HG02759 (cell line): ENCODE results near the gene SIL1.

Source experiments
- ATAC-seq: cut with Tn5 transposase; IDR thresholded peaks from one replicate; pipeline ENCODE4 v1.9.1; 2021; ENCODE audit warnings: mild to moderate bottlenecking, moderate library complexity; ENCODE audit not compliant: unreplicated experiment

The SIL1 gene

GRCh38 chr5:138986186-138986800 is 211.9 kb downstream of the SIL1 start:
- ATAC-seq: no peak

GRCh38 chr5:138985683-138986082 is 212.5 kb downstream of the SIL1 start:
- no peak for ATAC-seq

- no peak for ATAC-seq
These were observed 212.9 kb downstream of the SIL1 start for GRCh38 chr5:138985256-138985655.

GRCh38 chr5:138983984-138984383 is 214.2 kb downstream of the SIL1 start:
- no peak for ATAC-seq

GRCh38 chr5:138981586-138981985 is 216.6 kb downstream of the SIL1 start:
- ATAC-seq: no peak

GRCh38 chr5:138981131-138981530 is 217.0 kb downstream of the SIL1 start:
- no peak for ATAC-seq

GRCh38 chr5:138980441-138980840 is 217.7 kb downstream of the SIL1 start:
- no peak for ATAC-seq

GRCh38 chr5:138979684-138980280 is 218.4 kb downstream of the SIL1 start:
- no peak for ATAC-seq

GRCh38 chr5:138978581-138978980 is 219.6 kb downstream of the SIL1 start:
- no peak for ATAC-seq

GRCh38 chr5:138978080-138978479 is 220.1 kb downstream of the SIL1 start:
- ATAC-seq: no peak

GRCh38 chr5:138975098-138975847 is 222.9 kb downstream of the SIL1 start:
- no peak for ATAC-seq

GRCh38 chr5:138974227-138975063 is 223.7 kb downstream of the SIL1 start:
- ATAC-seq: no peak

- ATAC-seq: no peak
These were observed 225.3 kb downstream of the SIL1 start for GRCh38 chr5:138972836-138973235.

GRCh38 chr5:138972230-138972629 is 225.9 kb downstream of the SIL1 start:
- ATAC-seq: no peak

- no peak for ATAC-seq
These were observed 228.7 kb downstream of the SIL1 start for GRCh38 chr5:138969323-138970002.

GRCh38 chr5:138968601-138969000 is 229.6 kb downstream of the SIL1 start:
- no peak for ATAC-seq

- no peak for ATAC-seq
These were observed 230.2 kb downstream of the SIL1 start for GRCh38 chr5:138967791-138968448.

- no peak for ATAC-seq
These were observed 231.8 kb downstream of the SIL1 start for GRCh38 chr5:138966236-138966985.

GRCh38 chr5:138965626-138966025 is 232.5 kb downstream of the SIL1 start:
- no peak for ATAC-seq
